Hippocampal formation (tissue), 2 donors: Measurements from ENCODE around the gene AKAP4.

Experiments
- DNase-seq, 2 donors: peaks; one replicate each; lab custom pipeline; 2025; lab: John Stamatoyannopoulos, UW

AKAP4 gene

GRCh38 chrX:50200907-50201306, at the start of gene AKAP4:
Gene AKAP4, minus strand, starts transcription at chrX:50201007. Its CDS starts 118 bp downstream, at chrX:50200889.
- no peak for DNase-seq

GRCh38 chrX:50211510-50211909, 10.7 kb upstream of the AKAP4 start:
- no peak for DNase-seq

- no peak for DNase-seq
These were observed 5.9 kb upstream of the AKAP4 start for GRCh38 chrX:50206753-50207152.

- peak; percentile 44 to 46 for DNase-seq
These were observed 3.6 kb upstream of the AKAP4 start, which contains the start of gene CCNB3 for GRCh38 chrX:50204364-50204899. Gene CCNB3, plus strand, starts transcription at chrX:50204765. Its CDS starts 80,399 bp downstream, at chrX:50285164.

GRCh38 chrX:50202539-50202938, 1.7 kb upstream of the AKAP4 start:
- no peak for DNase-seq

GRCh38 chrX:50198348-50198747, 2.5 kb downstream of the AKAP4 start:
- DNase-seq, result no peak

GRCh38 chrX:50188859-50189600, 11.8 kb downstream of the AKAP4 start:
- DNase-seq, result no peak

GRCh38 chrX:50183891-50184290, 16.9 kb downstream of the AKAP4 start:
- DNase-seq, result no peak

GRCh38 chrX:50180073-50180940, 20.5 kb downstream of the AKAP4 start:
- no peak for DNase-seq

- no peak for DNase-seq
These were observed 31.1 kb downstream of the AKAP4 start for GRCh38 chrX:50169717-50170116.

GRCh38 chrX:50168241-50168687, 32.5 kb downstream of the AKAP4 start:
- DNase-seq, result no peak

GRCh38 chrX:50167366-50167765, 33.4 kb downstream of the AKAP4 start:
- no peak for DNase-seq

GRCh38 chrX:50165727-50166126, 35.1 kb downstream of the AKAP4 start:
- no peak for DNase-seq

GRCh38 chrX:50161127-50161526, 39.7 kb downstream of the AKAP4 start:
- no peak for DNase-seq

- no peak for DNase-seq
These were observed 42.2 kb downstream of the AKAP4 start for GRCh38 chrX:50158593-50158992.

GRCh38 chrX:50157545-50158135, 43.2 kb downstream of the AKAP4 start:
- DNase-seq, result no peak

GRCh38 chrX:50154429-50154828, 46.4 kb downstream of the AKAP4 start:
- DNase-seq, result no peak

GRCh38 chrX:50152456-50152855, 48.4 kb downstream of the AKAP4 start:
- no peak for DNase-seq

GRCh38 chrX:50147972-50148371, 52.8 kb downstream of the AKAP4 start:
- no peak for DNase-seq
